ENCODE data around the gene MICAL3. TPM values are rescaled to one million over a fixed set of nuclear protein-coding genes. Genes with fewer than 3 reads are reported as not detected.

The MICAL3 gene
- total and polyA plus RNA-seq, 9 of the 15 experiments (the other 6 are each of a cell fraction or from before 2014, with no cell fraction given), result 0.53 to 32.1 (median 12.3) TPM

GRCh38 chr22:17815703-17816254, 208.6 kb downstream of the MICAL3 start (continued):
- TF ChIP-seq, protein P1, sequence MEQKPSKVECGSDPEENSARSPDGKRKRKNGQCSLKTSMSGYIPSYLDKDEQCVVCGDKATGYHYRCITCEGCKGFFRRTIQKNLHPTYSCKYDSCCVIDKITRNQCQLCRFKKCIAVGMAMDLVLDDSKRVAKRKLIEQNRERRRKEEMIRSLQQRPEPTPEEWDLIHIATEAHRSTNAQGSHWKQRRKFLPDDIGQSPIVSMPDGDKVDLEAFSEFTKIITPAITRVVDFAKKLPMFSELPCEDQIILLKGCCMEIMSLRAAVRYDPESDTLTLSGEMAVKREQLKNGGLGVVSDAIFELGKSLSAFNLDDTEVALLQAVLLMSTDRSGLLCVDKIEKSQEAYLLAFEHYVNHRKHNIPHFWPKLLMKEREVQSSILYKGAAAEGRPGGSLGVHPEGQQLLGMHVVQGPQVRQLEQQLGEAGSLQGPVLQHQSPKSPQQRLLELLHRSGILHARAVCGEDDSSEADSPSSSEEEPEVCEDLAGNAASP (IDR thresholded peaks at IDR 0.05), result no peak
- TF ChIP-seq, protein P2, sequence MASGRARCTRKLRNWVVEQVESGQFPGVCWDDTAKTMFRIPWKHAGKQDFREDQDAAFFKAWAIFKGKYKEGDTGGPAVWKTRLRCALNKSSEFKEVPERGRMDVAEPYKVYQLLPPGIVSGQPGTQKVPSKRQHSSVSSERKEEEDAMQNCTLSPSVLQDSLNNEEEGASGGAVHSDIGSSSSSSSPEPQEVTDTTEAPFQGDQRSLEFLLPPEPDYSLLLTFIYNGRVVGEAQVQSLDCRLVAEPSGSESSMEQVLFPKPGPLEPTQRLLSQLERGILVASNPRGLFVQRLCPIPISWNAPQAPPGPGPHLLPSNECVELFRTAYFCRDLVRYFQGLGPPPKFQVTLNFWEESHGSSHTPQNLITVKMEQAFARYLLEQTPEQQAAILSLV (tag; IDR thresholded peaks at IDR 0.05), result no peak
- TF ChIP-seq PREB (CRISPR knock-in tag; IDR thresholded peaks at IDR 0.05), result no peak
- TF ChIP-seq ZNF316 (IDR thresholded peaks at IDR 0.05), result no peak
- TF ChIP-seq MGA (IDR thresholded peaks at IDR 0.05), result no peak

Measured in K562 (cell line).